ENCODE results near the gene CD300H. TPM values are rescaled to one million over a fixed set of nuclear protein-coding genes. Genes with fewer than 3 reads are reported as not detected.
"Not testable (repeated sequence)": the region's sequence is repeated elsewhere in the genome, so short reads cannot be mapped to it uniquely, and the experiment has no call there.

The CD300H gene
- total and polyA plus RNA-seq, 2 donors from 2014 or later: 2.0 TPM; not detected in 1

- no peaks in the 10 kb centered on the region for H3K9me3 ChIP-seq (ENCODE audit: control insufficient read depth in 2 of 3, insufficient read depth in 1 of 3, low read length in 3 of 3)
- no peak overlapping the region for H3K9ac ChIP-seq (ENCODE audit: low read length in 3 of 3)
- H3K36me3 ChIP-seq (ENCODE audit: control insufficient read depth in 2 of 3, insufficient read depth in 3 of 3, low read length in 3 of 3): no peaks in the 10 kb centered on the region
- peak overlapping the region in 1 of 2 donors; percentile 37 for H3K27ac ChIP-seq (ENCODE audit: low read depth in 2 of 2, low read length in 2 of 2)
- no peaks in the 10 kb centered on the region for H3K27me3 ChIP-seq (ENCODE audit: control insufficient read depth, insufficient read depth, low read length)
- FAIRE-seq (no peak), DNase-seq (no peak)
- H3K4me1 ChIP-seq (ENCODE audit: control insufficient read depth in 2 of 3, insufficient read depth in 2 of 3, low read depth in 1 of 3, low read length in 3 of 3): no peaks in the 10 kb centered on the region
- no peak overlapping the region for H3K4me3 ChIP-seq (ENCODE audit: low read length in 3 of 3)
- no peak for TF ChIP-seq CTCF (IDR thresholded peaks at IDR 0.05; ENCODE audit: borderline replicate concordance, extremely low read depth, insufficient read depth)
- intact Hi-C loops (cut with DNase I): no loop called here
Measured at GRCh38 chr17:74521701-74522201, 45.6 kb downstream of the CD300H start.

GRCh38 chr17:74520790-74521480 lies 46.4 kb downstream of the CD300H start:
- Histone ChIP-seq H3K4me1 (ENCODE audit: control insufficient read depth in 2 of 3, insufficient read depth in 2 of 3, low read depth in 1 of 3, low read length in 3 of 3) (no peaks in the 10 kb centered on the region), H3K27ac (ENCODE audit: low read depth in 2 of 2, low read length in 2 of 2) (peak overlapping the region; percentile 37 to 51), H3K4me3 (ENCODE audit: low read length in 3 of 3) (no peak overlapping the region), H3K36me3 (ENCODE audit: control insufficient read depth in 2 of 3, insufficient read depth in 3 of 3, low read length in 3 of 3) (no peaks in the 10 kb centered on the region), H3K27me3 (ENCODE audit: control insufficient read depth, insufficient read depth, low read length) (no peaks in the 10 kb centered on the region), H3K9ac (ENCODE audit: low read length in 3 of 3) (no peak overlapping the region), H3K9me3 (ENCODE audit: control insufficient read depth in 2 of 3, insufficient read depth in 1 of 3, low read length in 3 of 3) (no peaks in the 10 kb centered on the region)
- no peak for TF ChIP-seq CTCF (IDR thresholded peaks at IDR 0.05; ENCODE audit: borderline replicate concordance, extremely low read depth, insufficient read depth)
- DNase-seq (no peak), FAIRE-seq (no peak)
- intact Hi-C loops (cut with DNase I): no loop called here

- Histone ChIP-seq H3K27ac (ENCODE audit: low read depth in 2 of 2, low read length in 2 of 2) (no peak overlapping the region), H3K27me3 (ENCODE audit: control insufficient read depth, insufficient read depth, low read length) (no peaks in the 10 kb centered on the region), H3K4me1 (ENCODE audit: control insufficient read depth in 2 of 3, insufficient read depth in 2 of 3, low read depth in 1 of 3, low read length in 3 of 3) (no peaks in the 10 kb centered on the region), H3K9ac (ENCODE audit: low read length in 3 of 3) (no peak overlapping the region), H3K36me3 (ENCODE audit: control insufficient read depth in 2 of 3, insufficient read depth in 3 of 3, low read length in 3 of 3) (no peaks in the 10 kb centered on the region), H3K4me3 (ENCODE audit: low read length in 3 of 3) (no peak overlapping the region), H3K9me3 (ENCODE audit: control insufficient read depth in 2 of 3, insufficient read depth in 1 of 3, low read length in 3 of 3) (no peaks in the 10 kb centered on the region)
- no peak for TF ChIP-seq CTCF (IDR thresholded peaks at IDR 0.05; ENCODE audit: borderline replicate concordance, extremely low read depth, insufficient read depth)
- no peak for FAIRE-seq
- no peak for DNase-seq
- intact Hi-C loops (cut with DNase I): no loop called here
Measured at GRCh38 chr17:74520016-74520434, 47.3 kb downstream of the CD300H start.

GRCh38 chr17:74518413-74518981 lies 48.8 kb downstream of the CD300H start:
- DNase-seq; FAIRE-seq; H3K27ac ChIP-seq (ENCODE audit: low read depth in 2 of 2, low read length in 2 of 2): not testable (repeated sequence)

More at GRCh38 chr17:74518413-74518981, 48.8 kb downstream of the CD300H start:
- H3K4me1 ChIP-seq (ENCODE audit: control insufficient read depth in 2 of 3, insufficient read depth in 2 of 3, low read depth in 1 of 3, low read length in 3 of 3); H3K4me3 ChIP-seq (ENCODE audit: low read length in 3 of 3); H3K27me3 ChIP-seq (ENCODE audit: control insufficient read depth, insufficient read depth, low read length); H3K9ac ChIP-seq (ENCODE audit: low read length in 3 of 3); H3K36me3 ChIP-seq (ENCODE audit: control insufficient read depth in 2 of 3, insufficient read depth in 3 of 3, low read length in 3 of 3); H3K9me3 ChIP-seq (ENCODE audit: control insufficient read depth in 2 of 3, insufficient read depth in 1 of 3, low read length in 3 of 3); intact Hi-C loops (cut with DNase I): not testable (repeated sequence)

All from kidney (tissue), 14 donors.